ENCODE data around the gene ACBD4.

- TF ChIP-seq CTCF (IDR thresholded peaks at IDR 0.05) (no peak), ZFX (IDR thresholded peaks at IDR 0.05; ENCODE audit: borderline replicate concordance) (no peak)
Observed at GRCh38 chr17:45168991-45169752, 33.7 kb downstream of the ACBD4 start.
